H1 (cell line): Measurements from ENCODE around the gene OGFR. TPM values are rescaled to one million over a fixed set of nuclear protein-coding genes. Genes with fewer than 3 reads are reported as not detected.

Experiments
- CTCF ChIA-PET: fragments of 300-600 bp; sonication (Branson Sonifier 250); formaldehyde crosslinking; loops from one replicate; lab custom pipeline; 2021; ENCODE audit not compliant: partially characterized antibody; lab: Charles Lee
- POLR2A ChIA-PET: fragments of 300-600 bp; sonication (Branson Sonifier 250); formaldehyde crosslinking; loops from one replicate; lab custom pipeline; 2021; ENCODE audit warnings: inconsistent platforms; ENCODE audit not compliant: partially characterized antibody; lab: Charles Lee
- DNase-seq, 2 experiments: peaks; one replicate each; pipeline versions ENCODE4 v3.0.0 to v3.0.0-alpha.2; 2010 to 2022; ENCODE audit warnings: low spot score in 2 of 2, low read depth in 1 of 2, mixed read lengths in 1 of 2
- FAIRE-seq: peaks from 2 replicates; lab custom pipeline; 2011; peaks lifted over from hg19 to GRCh38; lab: Jason Lieb, UNC
- H2AFZ ChIP-seq: 2 replicates; pipeline ENCODE4 v1.8.1; 2012; ENCODE audit warnings: low read length, inconsistent platforms
- H2AK5ac ChIP-seq: 2 replicates; pipeline ENCODE4 v1.6.1; 2013; ENCODE audit warnings: low read depth, low read length
- H2BK120ac ChIP-seq: replicated peaks from 2 replicates; pipeline ENCODE3; 2013; ENCODE audit warnings: low read depth, low read length, inconsistent platforms
- H2BK12ac ChIP-seq: 2 replicates; pipeline ENCODE4 v1.6.1; 2013; ENCODE audit warnings: low read depth, low read length
- H2BK15ac ChIP-seq: 2 replicates; pipeline ENCODE4 v1.6.1; 2013; ENCODE audit warnings: low read length
- H2BK20ac ChIP-seq: 2 replicates; pipeline ENCODE4 v1.6.1; 2013; ENCODE audit warnings: low read length
- H2BK5ac ChIP-seq: 2 replicates; pipeline ENCODE4 v1.6.1; 2013; ENCODE audit warnings: low read depth, low read length
- H3K14ac ChIP-seq: 2 replicates; pipeline ENCODE4 v1.6.1; 2013; ENCODE audit warnings: inconsistent platforms; ENCODE audit not compliant: insufficient read length
- H3K18ac ChIP-seq: 2 replicates; pipeline ENCODE4 v1.6.1; 2013; ENCODE audit warnings: low read length; ENCODE audit errors: extremely low read depth
- H3K23ac ChIP-seq: 2 replicates; pipeline ENCODE4 v1.6.1; 2013; ENCODE audit warnings: inconsistent platforms; ENCODE audit not compliant: insufficient read length
- H3K23me2 ChIP-seq: 2 replicates; pipeline ENCODE4 v1.6.1; 2013; ENCODE audit warnings: low read depth, low read length
- H3K27ac ChIP-seq: 2 replicates; pipeline ENCODE4 v1.6.1; 2011; ENCODE audit warnings: low read depth, low read length, inconsistent platforms
- H3K27me3 ChIP-seq, 4 experiments: replicated peaks in 1 of 4; 1 replicate in 1 of 4; 2 replicates in 3 of 4; pipeline versions ENCODE4 v1.6.1 to v1.8.1; 2011 to 2013; ENCODE audit warnings: low read length in 3 of 4, mild to moderate bottlenecking in 3 of 4, inconsistent platforms in 2 of 4, mixed read lengths in 2 of 4, moderate library complexity in 1 of 4; ENCODE audit not compliant: control insufficient read depth in 3 of 4, insufficient read depth in 3 of 4; ENCODE audit errors: extremely low read depth in 1 of 4
- H3K36me3 ChIP-seq, 4 experiments: 2 replicates each; pipeline versions ENCODE4 v1.6.1 to v1.8.1; 2011 to 2013; ENCODE audit warnings: mild to moderate bottlenecking in 4 of 4, low read length in 3 of 4, moderate library complexity in 2 of 4, control low read depth in 1 of 4, inconsistent platforms in 1 of 4; ENCODE audit not compliant: insufficient read depth in 4 of 4, control insufficient read depth in 2 of 4
- H3K4ac ChIP-seq: replicated peaks from 2 replicates; pipeline ENCODE3; 2013; ENCODE audit warnings: low read length, low read depth, mixed read lengths, inconsistent platforms; ENCODE audit not compliant: insufficient read length
- H3K4me1 ChIP-seq, 4 experiments: replicated peaks in 1 of 4; 1 replicate in 1 of 4; 2 replicates in 3 of 4; pipeline versions ENCODE4 v1.6.1 to v1.8.1; 2011 to 2013; ENCODE audit warnings: low read length in 3 of 4, inconsistent platforms in 2 of 4, mixed read lengths in 1 of 4; ENCODE audit not compliant: insufficient read depth in 4 of 4, control insufficient read depth in 3 of 4
- H3K4me2 ChIP-seq, 2 experiments: 2 replicates each; pipeline versions ENCODE4 v1.6.1 to v1.8.1; 2011 to 2013; ENCODE audit warnings: low read depth in 2 of 2, low read length in 2 of 2, control low read depth in 1 of 2, inconsistent platforms in 1 of 2, mild to moderate bottlenecking in 1 of 2; ENCODE audit not compliant: insufficient read depth in 1 of 2
- H3K4me3 ChIP-seq, 4 experiments: fragments of 200-600, 300-600 bp in 1 of 4; sonication (generic), shearing (Covaris generic), sonication (Bioruptor Twin) in 1 of 4; 2 replicates each; pipeline versions ENCODE4 v1.5.1 to v1.8.1; 2011 to 2016; ENCODE audit warnings: low read length in 4 of 4, low read depth in 3 of 4, control low read depth in 2 of 4, inconsistent platforms in 2 of 4, mild to moderate bottlenecking in 2 of 4, mixed read lengths in 1 of 4, moderate library complexity in 1 of 4; ENCODE audit not compliant: insufficient read depth in 2 of 4; ENCODE audit errors: extremely low read depth in 1 of 4
- H3K56ac ChIP-seq: replicated peaks from 2 replicates; pipeline ENCODE3; 2013; ENCODE audit warnings: low read depth, mild to moderate bottlenecking, mixed read lengths, low read length, inconsistent platforms; ENCODE audit not compliant: insufficient read length
- H3K79me1 ChIP-seq: 2 replicates; pipeline ENCODE4 v1.6.1; 2013; ENCODE audit warnings: low read depth, low read length, control low read depth
- H3K79me2 ChIP-seq, 2 experiments: 2 replicates each; pipeline versions ENCODE4 v1.6.1 to v1.8.1; 2012 to 2013; ENCODE audit warnings: low read length in 2 of 2, mild to moderate bottlenecking in 2 of 2, inconsistent platforms in 1 of 2; ENCODE audit not compliant: insufficient read depth in 2 of 2, control insufficient read depth in 1 of 2
- H3K9ac ChIP-seq, 4 experiments: replicated peaks in 1 of 4; 1 replicate in 1 of 4; 2 replicates in 3 of 4; pipeline versions ENCODE4 v1.6.1 to v1.8.1; 2011 to 2013; ENCODE audit warnings: low read depth in 3 of 4, low read length in 3 of 4, control low read depth in 2 of 4, mild to moderate bottlenecking in 2 of 4, moderate library complexity in 2 of 4, inconsistent platforms in 1 of 4; ENCODE audit errors: extremely low read depth in 1 of 4
- H3K9me3 ChIP-seq, 2 experiments: 2 replicates each; pipeline versions ENCODE4 v1.6.1 to v1.8.1; 2012 to 2013; ENCODE audit warnings: mild to moderate bottlenecking in 2 of 2, moderate library complexity in 2 of 2, control low read depth in 1 of 2, inconsistent platforms in 1 of 2, low read depth in 1 of 2, low read length in 1 of 2, mixed read lengths in 1 of 2; ENCODE audit not compliant: insufficient read depth in 2 of 2
- H4K20me1 ChIP-seq, 2 experiments: replicated peaks in 1 of 2; 2 replicates each; pipeline versions ENCODE3 to v1.8.1; 2011 to 2013; ENCODE audit warnings: inconsistent platforms in 2 of 2, low read length in 2 of 2, mild to moderate bottlenecking in 1 of 2; ENCODE audit not compliant: insufficient read depth in 2 of 2, control insufficient read depth in 1 of 2
- H4K5ac ChIP-seq: 2 replicates; pipeline ENCODE4 v1.6.1; 2013; ENCODE audit warnings: low read length, low read depth, mixed read lengths, inconsistent platforms; ENCODE audit not compliant: insufficient read length
- H4K8ac ChIP-seq: 2 replicates; pipeline ENCODE4 v1.8.0; 2013; ENCODE audit warnings: mild to moderate bottlenecking, moderate library complexity, low read length, inconsistent platforms; ENCODE audit not compliant: insufficient read depth; ENCODE audit errors: extremely low read depth
- H4K91ac ChIP-seq: replicated peaks from 2 replicates; pipeline ENCODE3; 2013; ENCODE audit warnings: low read length, mixed read lengths, inconsistent platforms; ENCODE audit not compliant: insufficient read length
- CBX5 ChIP-seq: fragments of 300-800, 300-1000 bp; sonication (generic); IDR thresholded peaks from 2 replicates; pipeline ENCODE4 v1.7.1; 2016; ENCODE audit warnings: antibody characterized with exemption, low read length, low read depth
- CHD2 ChIP-seq: IDR thresholded peaks from 2 replicates; pipeline ENCODE4 v1.6.1; 2012; ENCODE audit warnings: low read length, improper control_type of control experiment
- JUND ChIP-seq: IDR thresholded peaks from 2 replicates; pipeline ENCODE4 v1.6.1; 2011; ENCODE audit warnings: mild to moderate bottlenecking, improper control_type of control experiment, low read length
- KDM5A ChIP-seq: fragments of 200-600 bp; IDR thresholded peaks from 2 replicates; pipeline ENCODE4 v1.7.1; 2012; ENCODE audit warnings: mild to moderate bottlenecking, low read length, inconsistent platforms, mixed read lengths
- MAFK ChIP-seq: IDR thresholded peaks from 2 replicates; pipeline ENCODE4 v1.6.1; 2012; ENCODE audit warnings: low read depth, mild to moderate bottlenecking, improper control_type of control experiment, low read length
- POLR2A ChIP-seq, 2 experiments: IDR thresholded peaks; 1 replicate in 1 of 2; 2 replicates in 1 of 2; pipeline ENCODE4 v1.6.1; 2011; ENCODE audit warnings: low read depth in 2 of 2, low read length in 2 of 2, mild to moderate bottlenecking in 2 of 2; ENCODE audit errors: control extremely low read depth in 1 of 2
- RNF2 ChIP-seq: fragments of 200-900, 300-1000 bp; sonication (generic); IDR thresholded peaks from 2 replicates; pipeline ENCODE4 v1.7.1; 2016; ENCODE audit warnings: borderline replicate concordance, low read depth, mild to moderate bottlenecking, antibody characterized with exemption, low read length; ENCODE audit not compliant: poor library complexity, severe bottlenecking; ENCODE audit errors: missing control alignments
- SAP30 ChIP-seq: fragments of 300-600 bp; sonication (generic); IDR thresholded peaks from 2 replicates; pipeline ENCODE4 v1.7.1; 2012; ENCODE audit warnings: low read length, moderate library complexity, mild to moderate bottlenecking, inconsistent platforms; ENCODE audit not compliant: insufficient read depth, insufficient replicate concordance
- TEAD4 ChIP-seq: IDR thresholded peaks from 2 replicates; pipeline ENCODE4 v1.6.1; 2012; ENCODE audit warnings: low read depth, low read length, inconsistent platforms, mixed read lengths
- ZNF274 ChIP-seq: IDR thresholded peaks from 2 replicates; pipeline ENCODE4 v1.7.0; 2012; ENCODE audit warnings: low read length, borderline replicate concordance; ENCODE audit errors: extremely low read depth
- WGBS, 2 experiments: shearing (Covaris generic) in 1 of 2; methylation state at CpG; one replicate each; pipeline versions ENCODE4 v1.1.6 to v1.1.7; 2013 to 2015; ENCODE audit warnings: low lambda C conversion rate in 2 of 2, mixed read lengths in 2 of 2, inconsistent platforms in 1 of 2, low coverage in 1 of 2, missing lambda C conversion rate in 1 of 2; ENCODE audit not compliant: insufficient replicate concordance in 2 of 2, insufficient coverage in 1 of 2, insufficient read length in 1 of 2; ENCODE audit errors: extremely low coverage in 1 of 2, missing lambda C conversion rate in 1 of 2; 5-methylcytosine and 5-hydroxymethylcytosine counted together
- polyA plus RNA-seq, 7 experiments: library from polyadenylated mRNA; depleted of rRNA in 3 of 7; stranded (reverse) in 5 of 7; unstranded in 2 of 7; fragments of >200 nt in 5 of 7; fragments of 200-250 nt in 2 of 7; gene quantifications; 1 replicate in 5 of 7; 2 replicates in 1 of 7; 4 replicates in 1 of 7; pipeline versions ENCODE4 v1.2.1 to v1.2.3, GENCODE V29; 2011 to 2013; ENCODE audit warnings: missing spikeins in 2 of 7, mixed read lengths in 2 of 7
- total RNA-seq: library from RNA; stranded (reverse); fragmentation: NEBNext Ultra II Directional; extraction: Animal tissue kit (Norgen Biotek cat#: 25700); gene quantifications from 2 replicates; pipeline ENCODE4 v1.2.1, GENCODE V29; 2021
- TF ChIP-seq, protein P1 (sequence below): IDR thresholded peaks from 2 replicates; pipeline ENCODE4 v1.6.1; 2011; ENCODE audit warnings: low read length, improper control_type of control experiment

OGFR gene
- total and polyA plus RNA-seq, 2 of the 8 experiments (the other 6 are each of a cell fraction or from before 2014, with no cell fraction given), result 13.9 to 25.1 TPM

DNA sequence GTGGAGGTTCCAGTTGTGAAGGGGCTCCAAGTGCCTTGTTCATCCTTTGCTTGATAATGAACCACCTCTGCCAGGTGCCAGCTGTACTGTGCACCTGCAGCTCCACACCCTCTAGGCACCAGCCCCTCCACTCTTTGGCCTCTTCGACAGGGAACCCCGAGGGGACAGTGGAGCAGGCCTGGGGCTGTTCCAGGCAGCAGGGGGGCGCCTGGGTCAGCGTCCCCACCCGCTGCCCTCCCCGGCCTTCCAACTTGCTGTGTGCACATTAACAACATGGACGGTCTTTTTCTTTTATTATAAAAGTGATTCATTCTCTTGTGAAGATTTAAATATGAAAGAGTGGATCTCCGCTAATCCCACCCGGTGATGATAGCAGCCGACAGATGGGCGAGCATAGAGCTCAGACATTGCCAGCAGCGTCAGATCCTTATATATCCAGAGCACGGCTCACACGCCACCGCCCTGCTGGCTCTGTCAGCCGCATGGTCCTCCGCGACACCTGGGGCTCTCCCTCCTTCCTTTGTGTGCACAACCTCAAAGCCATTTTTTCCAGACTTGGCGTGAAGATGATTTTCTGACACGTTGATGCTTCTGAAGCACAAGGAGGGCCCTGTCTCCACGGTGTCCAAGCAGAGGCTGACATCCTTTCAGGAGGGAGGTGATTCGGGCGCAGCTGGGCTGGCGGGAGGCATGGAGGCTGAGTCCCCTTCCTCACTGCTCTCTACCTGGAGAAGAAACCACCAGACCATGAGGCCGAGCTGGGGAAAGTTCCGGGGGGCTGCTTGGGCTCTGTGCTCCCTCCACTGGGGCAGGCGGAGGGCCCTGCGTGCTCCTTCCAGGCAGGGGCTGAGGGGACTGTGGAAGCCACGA is 30.6 kb upstream of the OGFR start:
- Histone ChIP-seq H3K27me3 (no peaks in the 10 kb centered on the region), H3K4ac (no peak overlapping the region), H2AFZ (no peak overlapping the region), H4K5ac (no peak overlapping the region), H3K27ac (no peak overlapping the region), H3K9me3 (no peaks in the 10 kb centered on the region), H3K23ac (no peak overlapping the region), H3K4me2 (no peak overlapping the region), H3K36me3 (no peaks in the 10 kb centered on the region), H3K9ac (no peak overlapping the region), H3K23me2 (no peaks in the 10 kb centered on the region), H3K56ac (no peak overlapping the region), H3K79me1 (peaks cover under 1% of the 10 kb centered on the region; the same call in 1 of the 2 replicates), H4K20me1 (peaks cover 0 to 2% of the 10 kb centered on the region in 2 experiments), H3K18ac (no peak overlapping the region), H3K4me1 (peaks cover 0 to 12% (median 4%) of the 10 kb centered on the region in 4 experiments; a peak in 4 of 7 replicates), H2BK5ac (no peak overlapping the region), H2BK15ac (no peak overlapping the region), H3K4me3 (no peak overlapping the region), H2BK120ac (no peak overlapping the region), H4K91ac (no peak overlapping the region), H2AK5ac (no peak overlapping the region), H2BK20ac (no peak overlapping the region), H4K8ac (no peak overlapping the region), H3K79me2 (no peaks in the 10 kb centered on the region), H2BK12ac (peak overlapping the region; percentile 50; the same call in 1 of the 2 replicates), H3K14ac (no peak overlapping the region)
- DNase-seq, result no peak
- 92% methylated on average over 29 of the region's 29 CpGs; no CpG with 5 or more reads in 1 of the 2 experiments for WGBS, 2 experiments
- no peak for FAIRE-seq
- CTCF ChIA-PET, result interaction anchor here (0.9 to 3.1 kb wide), 4 partner anchors 8 to 41 kb away, joined by 3 to 12 read pairs (median 4); no protein-coding TSS in a partner anchor
- POLR2A ChIA-PET, result no interaction called here
- TF ChIP-seq CHD2 (no peak), KDM5A (no peak), TEAD4 (no peak), POLR2A (IDR thresholded peaks at IDR 0.05; ENCODE audit: control extremely low read depth in 1 of 2, low read depth in 2 of 2, low read length in 2 of 2) (no peak), ZNF274 (no peak), RNF2 (no peak), JUND (no peak), MAFK (no peak), SAP30 (no peak), CBX5 (no peak)
- TF ChIP-seq, protein P1, sequence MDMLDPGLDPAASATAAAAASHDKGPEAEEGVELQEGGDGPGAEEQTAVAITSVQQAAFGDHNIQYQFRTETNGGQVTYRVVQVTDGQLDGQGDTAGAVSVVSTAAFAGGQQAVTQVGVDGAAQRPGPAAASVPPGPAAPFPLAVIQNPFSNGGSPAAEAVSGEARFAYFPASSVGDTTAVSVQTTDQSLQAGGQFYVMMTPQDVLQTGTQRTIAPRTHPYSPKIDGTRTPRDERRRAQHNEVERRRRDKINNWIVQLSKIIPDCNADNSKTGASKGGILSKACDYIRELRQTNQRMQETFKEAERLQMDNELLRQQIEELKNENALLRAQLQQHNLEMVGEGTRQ, result no peak
